Endothelial cell of umbilical vein (primary cell): ENCODE results near the gene PLA2G4E.

Source experiments
- EZH2 ChIP-seq: IDR thresholded peaks from 2 replicates; pipeline ENCODE4 v1.6.1; 2012; ENCODE audit warnings: borderline replicate concordance, low read depth, mild to moderate bottlenecking, moderate library complexity, low read length, inconsistent platforms; ENCODE audit not compliant: severe bottlenecking
- GATA2 ChIP-seq: IDR thresholded peaks from 2 replicates; pipeline ENCODE4 v1.7.0; 2011; ENCODE audit warnings: low read depth, mild to moderate bottlenecking, moderate library complexity, mixed read lengths, low read length; ENCODE audit not compliant: insufficient read length, insufficient read depth
- MYC ChIP-seq: IDR thresholded peaks from one replicate; pipeline ENCODE4 v1.6.1; 2011; ENCODE audit warnings: mild to moderate bottlenecking, low read depth, low read length
- POLR2A ChIP-seq: IDR thresholded peaks from 2 replicates; pipeline ENCODE4 v1.6.1; 2012; ENCODE audit warnings: low read depth, mild to moderate bottlenecking, control low read depth, low read length
- POLR2AphosphoS5 ChIP-seq: IDR thresholded peaks from 2 replicates; pipeline ENCODE4 v1.6.1; 2012; ENCODE audit warnings: low read depth, mild to moderate bottlenecking, control low read depth, low read length, moderate library complexity; ENCODE audit not compliant: insufficient read depth
- TF ChIP-seq, protein P1 (sequence below): IDR thresholded peaks from 2 replicates; pipeline ENCODE4 v1.6.1; 2011; ENCODE audit not compliant: insufficient read depth, insufficient read length
- TF ChIP-seq, protein P2 (sequence below), 2 donors: IDR thresholded peaks; 1 replicate in 1 of 2; 2 replicates in 1 of 2; pipeline ENCODE4 v1.5.1; 2011; ENCODE audit warnings: low read length in 2 of 2, mild to moderate bottlenecking in 2 of 2, moderate library complexity in 2 of 2, control low read depth in 1 of 2, inconsistent platforms in 1 of 2, low read depth in 1 of 2; ENCODE audit not compliant: insufficient read depth in 1 of 2; ENCODE audit errors: extremely low read depth in 1 of 2

- TF ChIP-seq EZH2 = no peak
- no peak for TF ChIP-seq POLR2A
- no peak for TF ChIP-seq POLR2AphosphoS5
- TF ChIP-seq, protein P1, sequence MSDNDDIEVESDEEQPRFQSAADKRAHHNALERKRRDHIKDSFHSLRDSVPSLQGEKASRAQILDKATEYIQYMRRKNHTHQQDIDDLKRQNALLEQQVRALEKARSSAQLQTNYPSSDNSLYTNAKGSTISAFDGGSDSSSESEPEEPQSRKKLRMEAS = no peak
- TF ChIP-seq, protein P2, sequence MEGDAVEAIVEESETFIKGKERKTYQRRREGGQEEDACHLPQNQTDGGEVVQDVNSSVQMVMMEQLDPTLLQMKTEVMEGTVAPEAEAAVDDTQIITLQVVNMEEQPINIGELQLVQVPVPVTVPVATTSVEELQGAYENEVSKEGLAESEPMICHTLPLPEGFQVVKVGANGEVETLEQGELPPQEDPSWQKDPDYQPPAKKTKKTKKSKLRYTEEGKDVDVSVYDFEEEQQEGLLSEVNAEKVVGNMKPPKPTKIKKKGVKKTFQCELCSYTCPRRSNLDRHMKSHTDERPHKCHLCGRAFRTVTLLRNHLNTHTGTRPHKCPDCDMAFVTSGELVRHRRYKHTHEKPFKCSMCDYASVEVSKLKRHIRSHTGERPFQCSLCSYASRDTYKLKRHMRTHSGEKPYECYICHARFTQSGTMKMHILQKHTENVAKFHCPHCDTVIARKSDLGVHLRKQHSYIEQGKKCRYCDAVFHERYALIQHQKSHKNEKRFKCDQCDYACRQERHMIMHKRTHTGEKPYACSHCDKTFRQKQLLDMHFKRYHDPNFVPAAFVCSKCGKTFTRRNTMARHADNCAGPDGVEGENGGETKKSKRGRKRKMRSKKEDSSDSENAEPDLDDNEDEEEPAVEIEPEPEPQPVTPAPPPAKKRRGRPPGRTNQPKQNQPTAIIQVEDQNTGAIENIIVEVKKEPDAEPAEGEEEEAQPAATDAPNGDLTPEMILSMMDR (IDR thresholded peaks at IDR 0.05; ENCODE audit: extremely low read depth in 1 of 2, insufficient read depth in 1 of 2, low read depth in 1 of 2, low read length in 2 of 2) = no peak
- no peak for TF ChIP-seq GATA2
- no peak for TF ChIP-seq MYC
Measured at GRCh38 chr15:41979493-41980266, 41.2 kb downstream of the PLA2G4E start.
